Inferior parietal cortex (tissue), 1 donor: ENCODE results near the gene LRFN2.

Experiments used
- DNase-seq: peaks from one replicate; pipeline ENCODE4 v3.0.0-alpha.2; 2016; ENCODE audit errors: extremely low spot score

LRFN2 gene

GRCh38 chr6:40438246-40438887, 148.8 kb downstream of the LRFN2 start:
- no peak for DNase-seq

- DNase-seq = no peak
Observed at GRCh38 chr6:40437631-40438030, 149.5 kb downstream of the LRFN2 start.

GRCh38 chr6:40436685-40437604, 150.2 kb downstream of the LRFN2 start:
- no peak for DNase-seq

GRCh38 chr6:40432982-40433381, 154.2 kb downstream of the LRFN2 start:
- no peak for DNase-seq

- no peak for DNase-seq
Observed at GRCh38 chr6:40431706-40432105, 155.5 kb downstream of the LRFN2 start.

- DNase-seq = no peak
Observed at GRCh38 chr6:40427196-40427595, 160.0 kb downstream of the LRFN2 start.

- no peak for DNase-seq
Observed at GRCh38 chr6:40426346-40427066, 160.7 kb downstream of the LRFN2 start.

- no peak for DNase-seq
Observed at GRCh38 chr6:40425192-40425919, 161.8 kb downstream of the LRFN2 start.

- DNase-seq = no peak
Observed at GRCh38 chr6:40422046-40422445, 165.1 kb downstream of the LRFN2 start.

- no peak for DNase-seq
Observed at GRCh38 chr6:40419946-40420728, 167.0 kb downstream of the LRFN2 start.

- DNase-seq = no peak
Observed at GRCh38 chr6:40419377-40419776, 167.8 kb downstream of the LRFN2 start.

GRCh38 chr6:40417031-40417430, 170.1 kb downstream of the LRFN2 start:
- no peak for DNase-seq

GRCh38 chr6:40414617-40415016, 172.5 kb downstream of the LRFN2 start:
- no peak for DNase-seq

- DNase-seq = no peak
Observed at GRCh38 chr6:40413239-40413638, 173.9 kb downstream of the LRFN2 start.

GRCh38 chr6:40411881-40412280, 175.3 kb downstream of the LRFN2 start:
- no peak for DNase-seq

- no peak for DNase-seq
Observed at GRCh38 chr6:40410821-40411220, 176.3 kb downstream of the LRFN2 start.

- DNase-seq = no peak
Observed at GRCh38 chr6:40409716-40410397, 177.3 kb downstream of the LRFN2 start.

- no peak for DNase-seq
Observed at GRCh38 chr6:40408786-40409542, 178.2 kb downstream of the LRFN2 start.

- DNase-seq = no peak
Observed at GRCh38 chr6:40407239-40407638, 179.9 kb downstream of the LRFN2 start.

- no peak for DNase-seq
Observed at GRCh38 chr6:40406175-40406574, 181.0 kb downstream of the LRFN2 start.
